Measurements from ENCODE around the gene TNFSF13. TPM values are rescaled to one million over a fixed set of nuclear protein-coding genes. Genes with fewer than 3 reads are reported as not detected.
A peak's percentile ranks its signal among the peaks of the same experiment; 100 is the strongest.

TNFSF13 gene
- total RNA-seq, 1 donor from 2014 or later = 5.6 TPM

DNA sequence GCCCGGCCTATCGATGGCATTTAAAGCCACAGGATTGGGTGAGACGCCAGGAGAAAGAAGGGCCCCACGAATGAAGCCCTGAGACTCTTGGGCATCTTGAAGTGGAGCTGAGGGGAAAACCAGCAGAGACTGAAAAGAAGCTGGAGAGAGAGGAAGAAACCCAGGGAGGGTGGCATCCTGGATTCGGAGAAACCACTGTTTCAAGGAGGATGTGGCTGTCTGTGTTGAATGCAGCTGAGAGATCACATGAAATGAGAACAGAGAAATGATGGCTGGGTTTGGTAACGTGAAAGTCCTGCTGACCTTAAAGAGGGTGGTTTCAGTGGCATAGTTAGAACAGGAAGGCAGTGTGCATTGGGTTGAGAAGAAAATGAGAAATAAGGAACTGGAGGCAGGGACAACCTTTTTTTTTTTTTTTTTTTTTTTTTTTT is 5.9 kb upstream of the TNFSF13 start:
- TF ChIP-seq, protein P1, sequence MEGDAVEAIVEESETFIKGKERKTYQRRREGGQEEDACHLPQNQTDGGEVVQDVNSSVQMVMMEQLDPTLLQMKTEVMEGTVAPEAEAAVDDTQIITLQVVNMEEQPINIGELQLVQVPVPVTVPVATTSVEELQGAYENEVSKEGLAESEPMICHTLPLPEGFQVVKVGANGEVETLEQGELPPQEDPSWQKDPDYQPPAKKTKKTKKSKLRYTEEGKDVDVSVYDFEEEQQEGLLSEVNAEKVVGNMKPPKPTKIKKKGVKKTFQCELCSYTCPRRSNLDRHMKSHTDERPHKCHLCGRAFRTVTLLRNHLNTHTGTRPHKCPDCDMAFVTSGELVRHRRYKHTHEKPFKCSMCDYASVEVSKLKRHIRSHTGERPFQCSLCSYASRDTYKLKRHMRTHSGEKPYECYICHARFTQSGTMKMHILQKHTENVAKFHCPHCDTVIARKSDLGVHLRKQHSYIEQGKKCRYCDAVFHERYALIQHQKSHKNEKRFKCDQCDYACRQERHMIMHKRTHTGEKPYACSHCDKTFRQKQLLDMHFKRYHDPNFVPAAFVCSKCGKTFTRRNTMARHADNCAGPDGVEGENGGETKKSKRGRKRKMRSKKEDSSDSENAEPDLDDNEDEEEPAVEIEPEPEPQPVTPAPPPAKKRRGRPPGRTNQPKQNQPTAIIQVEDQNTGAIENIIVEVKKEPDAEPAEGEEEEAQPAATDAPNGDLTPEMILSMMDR (IDR thresholded peaks at IDR 0.05; ENCODE audit: unreplicated experiment) = no peak
- Mint-ChIP-seq H3K27me3 (ENCODE audit: unreplicated experiment) (peaks cover 7% of the 10 kb centered on the region), H3K36me3 (ENCODE audit: low read depth, unreplicated experiment) (peaks cover 3% of the 10 kb centered on the region), H3K9me3 (ENCODE audit: unreplicated experiment) (no peaks in the 10 kb centered on the region), H3K4me3 (ENCODE audit: unreplicated experiment) (no peak overlapping the region), H3K4me1 (ENCODE audit: unreplicated experiment) (peaks cover 25% of the 10 kb centered on the region), H3K27ac (ENCODE audit: unreplicated experiment) (no peak overlapping the region)
- DNase-seq (ENCODE audit: low spot score) = no peak

DNA sequence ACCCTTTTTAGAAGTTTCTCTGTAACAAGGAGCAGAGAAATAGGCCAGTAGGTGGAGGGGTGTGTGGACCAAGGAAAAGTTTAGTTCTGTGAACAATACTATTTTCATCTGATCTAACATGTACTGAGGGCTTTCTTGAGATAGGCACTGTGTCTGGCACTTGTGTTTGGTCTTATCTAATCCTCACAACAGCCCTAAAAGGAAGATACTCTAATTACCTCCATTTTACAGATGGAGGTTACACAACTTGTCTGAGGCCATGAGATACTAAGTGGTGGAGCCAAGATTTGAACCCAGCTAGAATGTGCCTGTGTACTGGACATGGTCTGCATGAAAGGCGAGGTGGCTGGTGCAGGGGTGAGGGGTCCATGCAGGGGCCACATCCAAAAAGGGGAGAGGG is 5.2 kb upstream of the TNFSF13 start:
- no peak overlapping the region for H3K4me3 Mint-ChIP-seq (ENCODE audit: unreplicated experiment)
- H3K27ac Mint-ChIP-seq (ENCODE audit: unreplicated experiment) = peak overlapping the region; percentile 6
- DNase-seq (ENCODE audit: low spot score) = no peak
- TF ChIP-seq, protein P1 (IDR thresholded peaks at IDR 0.05; ENCODE audit: unreplicated experiment) = no peak
- peaks cover 30% of the 10 kb centered on the region for H3K4me1 Mint-ChIP-seq (ENCODE audit: unreplicated experiment)
- peaks cover 6% of the 10 kb centered on the region for H3K27me3 Mint-ChIP-seq (ENCODE audit: unreplicated experiment)
- H3K36me3 Mint-ChIP-seq (ENCODE audit: low read depth, unreplicated experiment) = peaks cover 3% of the 10 kb centered on the region
- no peaks in the 10 kb centered on the region for H3K9me3 Mint-ChIP-seq (ENCODE audit: unreplicated experiment)

DNA sequence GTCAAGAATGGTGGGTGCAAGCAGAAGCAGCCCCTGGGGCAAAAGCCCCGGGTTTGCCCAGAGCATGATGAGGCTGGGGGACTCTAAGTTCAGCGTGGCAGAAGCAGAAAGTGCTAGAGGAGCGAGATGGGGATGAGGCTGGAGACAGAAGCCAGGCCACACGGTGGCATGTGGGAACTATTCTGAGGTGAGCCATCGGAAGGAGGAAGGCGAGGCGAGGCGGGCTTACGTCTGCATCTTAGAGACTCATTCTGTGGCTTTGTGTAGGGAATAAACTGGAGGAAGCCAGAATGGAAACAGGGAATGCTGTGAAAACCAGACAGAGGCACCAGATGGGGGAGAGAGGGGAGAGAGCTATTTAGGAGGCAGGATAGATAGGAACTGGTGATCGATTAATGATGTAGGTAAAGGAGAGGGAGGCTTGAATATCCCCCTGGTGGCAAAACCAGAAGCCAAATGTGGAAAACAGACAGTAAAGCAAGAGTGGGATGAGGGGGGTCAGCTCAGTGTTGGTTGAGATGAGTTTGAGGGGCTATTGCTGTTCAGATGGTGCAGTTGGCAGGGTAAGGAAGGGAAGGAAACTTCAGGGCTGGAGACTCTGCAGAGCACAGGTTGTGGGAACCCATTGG is 3.1 kb upstream of the TNFSF13 start:
- Mint-ChIP-seq H3K4me1 (ENCODE audit: unreplicated experiment) (peaks cover 31% of the 10 kb centered on the region), H3K27ac (ENCODE audit: unreplicated experiment) (peak overlapping the region; percentile 48), H3K36me3 (ENCODE audit: low read depth, unreplicated experiment) (peaks cover 3% of the 10 kb centered on the region), H3K9me3 (ENCODE audit: unreplicated experiment) (no peaks in the 10 kb centered on the region), H3K4me3 (ENCODE audit: unreplicated experiment) (peak overlapping the region; percentile 47), H3K27me3 (ENCODE audit: unreplicated experiment) (peaks cover 10% of the 10 kb centered on the region)
- TF ChIP-seq, protein P1 (IDR thresholded peaks at IDR 0.05; ENCODE audit: unreplicated experiment) = no peak
- DNase-seq (ENCODE audit: low spot score) = no peak

DNA sequence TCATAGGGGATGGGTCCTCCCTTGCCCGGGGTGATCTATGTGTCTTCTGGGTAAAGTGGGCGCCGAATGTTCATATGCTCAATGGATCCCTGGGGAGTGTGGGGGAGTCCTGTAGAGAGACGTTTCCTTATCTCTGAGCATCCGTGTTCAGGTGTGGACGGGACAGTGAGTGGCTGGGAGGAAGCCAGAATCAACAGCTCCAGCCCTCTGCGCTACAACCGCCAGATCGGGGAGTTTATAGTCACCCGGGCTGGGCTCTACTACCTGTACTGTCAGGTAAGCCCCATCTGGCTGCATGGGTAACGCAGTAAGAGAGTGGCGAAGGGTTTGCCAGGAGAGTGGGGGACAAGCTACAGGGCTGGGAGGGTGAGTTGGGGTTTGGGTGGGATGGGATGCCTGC is 1.9 kb upstream of the TNFSF13 start:
- Mint-ChIP-seq H3K27me3 (ENCODE audit: unreplicated experiment) (peaks cover 13% of the 10 kb centered on the region), H3K9me3 (ENCODE audit: unreplicated experiment) (no peaks in the 10 kb centered on the region), H3K4me3 (ENCODE audit: unreplicated experiment) (no peak overlapping the region), H3K27ac (ENCODE audit: unreplicated experiment) (no peak overlapping the region), H3K36me3 (ENCODE audit: low read depth, unreplicated experiment) (no peaks in the 10 kb centered on the region), H3K4me1 (ENCODE audit: unreplicated experiment) (peaks cover 38% of the 10 kb centered on the region)
- DNase-seq (ENCODE audit: low spot score) = no peak
- TF ChIP-seq, protein P1 (IDR thresholded peaks at IDR 0.05; ENCODE audit: unreplicated experiment) = no peak

DNA sequence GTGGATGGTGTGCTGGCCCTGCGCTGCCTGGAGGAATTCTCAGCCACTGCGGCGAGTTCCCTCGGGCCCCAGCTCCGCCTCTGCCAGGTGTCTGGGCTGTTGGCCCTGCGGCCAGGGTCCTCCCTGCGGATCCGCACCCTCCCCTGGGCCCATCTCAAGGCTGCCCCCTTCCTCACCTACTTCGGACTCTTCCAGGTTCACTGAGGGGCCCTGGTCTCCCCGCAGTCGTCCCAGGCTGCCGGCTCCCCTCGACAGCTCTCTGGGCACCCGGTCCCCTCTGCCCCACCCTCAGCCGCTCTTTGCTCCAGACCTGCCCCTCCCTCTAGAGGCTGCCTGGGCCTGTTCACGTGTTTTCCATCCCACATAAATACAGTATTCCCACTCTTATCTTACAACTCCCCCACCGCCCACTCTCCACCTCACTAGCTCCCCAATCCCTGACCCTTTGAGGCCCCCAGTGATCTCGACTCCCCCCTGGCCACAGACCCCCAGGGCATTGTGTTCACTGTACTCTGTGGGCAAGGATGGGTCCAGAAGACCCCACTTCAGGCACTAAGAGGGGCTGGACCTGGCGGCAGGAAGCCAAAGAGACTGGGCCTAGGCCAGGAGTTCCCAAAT is 1.3 kb upstream of the TNFSF13 start:
- no peaks in the 10 kb centered on the region for H3K36me3 Mint-ChIP-seq (ENCODE audit: low read depth, unreplicated experiment)
- DNase-seq (ENCODE audit: low spot score) = no peak
- H3K4me1 Mint-ChIP-seq (ENCODE audit: unreplicated experiment) = peaks cover 38% of the 10 kb centered on the region
- H3K9me3 Mint-ChIP-seq (ENCODE audit: unreplicated experiment) = no peaks in the 10 kb centered on the region
- TF ChIP-seq, protein P1 (IDR thresholded peaks at IDR 0.05; ENCODE audit: unreplicated experiment) = no peak
- H3K27me3 Mint-ChIP-seq (ENCODE audit: unreplicated experiment) = peaks cover 13% of the 10 kb centered on the region
- H3K27ac Mint-ChIP-seq (ENCODE audit: unreplicated experiment) = no peak overlapping the region
- H3K4me3 Mint-ChIP-seq (ENCODE audit: unreplicated experiment) = peak overlapping the region; percentile 67

Data from endothelial cell (in vitro differentiated cells).